GM21390 (cell line): ENCODE measurements around the gene NAT16.
"Not testable (repeated sequence)": the region's sequence is repeated elsewhere in the genome, so short reads cannot be mapped to it uniquely, and the experiment has no call there.

Experiments
- ATAC-seq: cut with Tn5 transposase; IDR thresholded peaks from one replicate; pipeline ENCODE4 v1.9.1; 2021; ENCODE audit not compliant: unreplicated experiment

The NAT16 gene

DNA sequence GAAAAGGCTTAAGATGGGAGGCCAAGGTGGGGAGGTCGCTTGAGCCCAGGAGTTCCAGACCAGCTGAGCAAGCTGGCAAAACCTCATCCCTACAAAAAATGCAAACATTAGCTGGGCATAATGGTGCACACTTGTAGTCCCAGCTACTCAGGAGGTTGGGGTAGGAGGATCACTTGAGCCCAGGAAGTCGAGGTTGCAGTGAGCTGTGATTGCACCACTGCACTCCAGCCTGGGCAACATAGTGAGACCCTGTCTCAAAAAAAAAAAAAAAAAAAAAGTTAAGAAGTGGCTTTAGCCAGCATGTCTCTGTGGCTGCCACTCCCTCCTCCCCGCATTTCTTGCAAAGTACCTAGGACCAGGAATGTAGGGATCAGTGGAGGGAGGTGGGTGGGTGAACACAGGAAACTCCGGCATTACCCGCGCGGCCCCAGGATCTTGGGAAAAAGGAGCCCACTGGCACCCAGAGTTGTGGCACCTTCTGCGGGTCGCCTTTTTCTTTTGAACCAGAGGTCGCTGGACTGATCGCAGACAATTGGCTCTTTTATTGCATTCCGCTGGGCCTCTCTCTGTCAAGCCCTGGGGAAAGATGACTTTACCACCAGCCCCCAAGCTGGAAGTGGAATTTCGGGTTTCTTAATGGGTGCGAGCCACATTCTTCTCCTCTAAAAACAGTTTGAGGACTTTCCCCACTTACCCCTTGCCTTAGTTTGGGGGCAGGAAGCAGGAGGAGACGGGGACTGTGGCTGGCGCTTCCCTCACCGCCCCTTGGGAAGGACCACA, 18.2 kb downstream of the NAT16 start:
- no peak for ATAC-seq

- ATAC-seq: no peak
Measured at GRCh38 chr7:101160910-101161309, 19.2 kb downstream of the NAT16 start.

DNA sequence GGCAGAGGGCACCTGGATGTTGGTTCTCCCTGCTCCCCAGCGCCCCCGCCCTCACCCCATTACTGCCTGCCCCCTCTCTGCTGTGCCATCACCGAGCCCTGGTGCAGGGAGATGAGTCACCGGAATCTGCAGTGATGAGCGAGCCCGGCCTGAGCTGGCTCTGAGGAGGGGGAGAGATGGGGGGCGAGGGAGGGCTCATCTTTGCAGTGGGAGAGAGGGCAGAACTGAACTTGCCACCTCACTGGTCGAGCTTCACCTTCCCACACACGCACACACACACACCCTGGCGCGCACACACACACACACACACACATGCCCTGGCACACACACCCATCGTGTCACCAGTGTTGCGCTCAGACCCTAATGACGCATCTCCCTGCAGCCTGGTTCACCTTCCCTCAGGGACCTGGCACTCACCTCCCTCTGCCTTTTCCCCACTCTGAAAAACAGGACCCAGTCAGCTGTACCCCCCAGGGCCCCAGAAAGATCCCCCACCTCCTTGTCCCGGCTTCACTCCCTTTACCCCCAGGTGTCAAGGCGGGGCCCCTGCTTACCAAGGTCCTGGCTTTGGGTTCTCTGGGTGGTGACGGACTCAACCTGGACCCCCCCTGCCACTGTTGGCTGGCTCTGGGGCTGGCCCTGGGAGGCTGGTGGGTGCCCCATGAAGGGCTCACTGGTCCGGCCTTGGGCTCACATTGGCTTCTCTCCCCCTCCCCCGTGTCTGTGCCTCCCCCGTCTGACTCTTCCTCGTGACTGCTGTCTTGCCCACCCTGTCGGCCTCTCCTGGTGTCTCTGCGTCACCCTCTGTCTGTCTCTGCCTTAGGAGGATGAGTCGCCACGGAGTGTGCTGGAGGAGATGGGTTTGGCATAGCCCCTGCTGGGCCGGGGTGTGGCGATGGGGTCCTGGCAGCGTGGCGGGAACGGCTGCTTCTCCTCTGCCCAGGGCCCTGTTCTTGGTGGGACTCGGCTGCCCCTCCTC, 20.1 kb downstream of the NAT16 start:
- no peak for ATAC-seq

DNA sequence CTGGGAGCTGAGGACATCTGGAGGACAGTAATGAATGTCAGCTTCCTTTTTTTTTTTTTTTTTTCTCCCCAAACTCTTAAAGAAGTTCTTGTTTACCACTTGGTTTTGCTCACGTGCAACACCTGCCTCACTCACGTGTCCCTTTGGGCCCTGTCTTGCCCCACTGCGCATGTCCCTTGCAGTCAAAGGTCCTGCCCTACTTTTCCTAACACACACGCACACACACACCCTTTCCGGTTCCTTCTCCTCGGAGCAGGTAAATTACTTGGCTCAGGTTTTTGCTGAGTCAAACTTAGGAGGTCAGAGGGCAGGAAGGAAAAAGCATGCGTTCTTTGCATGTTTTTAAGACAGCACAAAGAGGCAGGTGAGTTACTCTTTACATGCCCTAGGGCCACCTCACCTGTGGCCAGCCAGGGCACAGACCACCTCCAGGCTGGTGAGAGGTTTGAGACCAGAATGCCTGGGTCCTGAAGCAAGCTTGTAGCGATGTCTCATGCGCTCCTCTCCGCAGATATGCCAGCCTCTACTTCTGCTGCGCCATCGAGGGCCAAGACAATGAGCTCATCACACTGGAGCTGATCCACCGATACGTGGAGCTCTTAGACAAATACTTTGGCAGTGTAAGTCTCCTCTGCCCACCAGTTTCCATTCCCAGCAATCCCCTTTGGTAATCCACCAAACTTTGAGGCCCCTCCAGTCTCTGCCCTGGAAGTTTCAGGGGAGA, 23.1 kb downstream of the NAT16 start:
- ATAC-seq: no peak

DNA sequence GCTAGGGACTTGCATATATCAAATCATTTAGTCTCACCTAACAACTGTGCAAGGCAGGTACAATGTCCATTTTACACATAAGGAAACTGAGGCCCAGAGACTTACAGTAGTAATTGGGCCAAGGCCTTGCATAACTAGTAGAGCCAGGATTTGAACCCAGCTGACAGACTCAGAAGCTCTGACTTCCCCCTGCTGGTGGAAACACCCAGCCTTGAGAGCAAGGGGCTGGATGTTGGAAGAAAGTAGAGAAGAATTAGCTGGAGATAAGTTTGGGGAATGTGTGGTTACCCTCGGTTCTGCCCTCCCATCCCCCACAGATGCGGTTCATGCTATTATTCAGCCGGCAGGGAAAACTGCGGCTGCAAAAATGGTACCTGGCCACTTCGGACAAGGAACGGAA, 23.8 kb downstream of the NAT16 start:
- ATAC-seq: no peak

GRCh38 chr7:101155303-101155702, 24.8 kb downstream of the NAT16 start:
- ATAC-seq: no peak

- peak; percentile 15 for ATAC-seq
Measured at GRCh38 chr7:101154693-101155102, 25.4 kb downstream of the NAT16 start.

- peak; percentile 73 for ATAC-seq
Measured at GRCh38 chr7:101153969-101154692, 26.0 kb downstream of the NAT16 start, which contains the start of gene AP1S1. AP1S1 (plus strand) TSS chr7:101154476; CDS start chr7:101154515, 39 bp downstream.

- no peak for ATAC-seq
Measured at GRCh38 chr7:101151908-101152651, 28.0 kb downstream of the NAT16 start.

GRCh38 chr7:101140746-101141382, 39.2 kb downstream of the NAT16 start:
- no peak for ATAC-seq

- no peak for ATAC-seq
Measured at GRCh38 chr7:101140339-101140699, 39.8 kb downstream of the NAT16 start.

- ATAC-seq: peak; percentile 78
Measured at GRCh38 chr7:101138213-101138870, 41.8 kb downstream of the NAT16 start.

GRCh38 chr7:101137651-101138212, 42.4 kb downstream of the NAT16 start:
- ATAC-seq: no peak

- ATAC-seq: no peak
Measured at GRCh38 chr7:101134399-101134980, 45.6 kb downstream of the NAT16 start.

DNA sequence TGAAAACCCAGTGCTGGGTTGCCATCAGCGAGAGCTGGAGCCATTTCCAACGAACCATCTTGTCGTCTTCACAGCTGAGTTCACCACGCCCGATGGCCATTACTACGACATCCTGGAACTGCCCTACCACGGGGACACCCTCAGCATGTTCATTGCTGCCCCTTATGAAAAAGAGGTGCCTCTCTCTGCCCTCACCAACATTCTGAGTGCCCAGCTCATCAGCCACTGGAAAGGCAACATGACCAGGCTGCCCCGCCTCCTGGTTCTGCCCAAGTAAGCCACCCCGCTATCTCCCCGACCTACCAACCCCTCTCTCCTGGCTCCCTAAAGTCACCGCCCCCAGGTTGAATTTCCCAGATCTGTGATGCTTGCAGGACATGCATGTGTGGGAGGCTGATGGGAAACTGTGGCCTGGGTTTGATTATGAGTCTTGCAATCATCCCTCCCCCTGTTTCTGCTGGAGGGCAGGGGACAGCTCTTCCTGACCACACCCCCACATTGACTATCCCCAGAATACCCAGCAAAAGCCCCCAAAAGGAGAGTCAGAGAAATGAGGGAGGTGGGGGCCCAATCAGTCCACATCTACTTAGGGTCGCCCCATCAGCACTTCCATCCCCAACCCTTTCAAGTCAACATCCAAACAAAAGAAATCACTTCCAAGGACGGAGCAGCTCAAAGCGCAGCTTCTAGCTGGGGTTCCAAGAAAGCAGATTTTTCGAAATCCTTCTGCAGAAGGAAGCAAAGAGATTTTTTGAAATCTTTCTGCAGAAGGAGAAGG, 46.3 kb downstream of the NAT16 start:
- ATAC-seq: no peak

DNA sequence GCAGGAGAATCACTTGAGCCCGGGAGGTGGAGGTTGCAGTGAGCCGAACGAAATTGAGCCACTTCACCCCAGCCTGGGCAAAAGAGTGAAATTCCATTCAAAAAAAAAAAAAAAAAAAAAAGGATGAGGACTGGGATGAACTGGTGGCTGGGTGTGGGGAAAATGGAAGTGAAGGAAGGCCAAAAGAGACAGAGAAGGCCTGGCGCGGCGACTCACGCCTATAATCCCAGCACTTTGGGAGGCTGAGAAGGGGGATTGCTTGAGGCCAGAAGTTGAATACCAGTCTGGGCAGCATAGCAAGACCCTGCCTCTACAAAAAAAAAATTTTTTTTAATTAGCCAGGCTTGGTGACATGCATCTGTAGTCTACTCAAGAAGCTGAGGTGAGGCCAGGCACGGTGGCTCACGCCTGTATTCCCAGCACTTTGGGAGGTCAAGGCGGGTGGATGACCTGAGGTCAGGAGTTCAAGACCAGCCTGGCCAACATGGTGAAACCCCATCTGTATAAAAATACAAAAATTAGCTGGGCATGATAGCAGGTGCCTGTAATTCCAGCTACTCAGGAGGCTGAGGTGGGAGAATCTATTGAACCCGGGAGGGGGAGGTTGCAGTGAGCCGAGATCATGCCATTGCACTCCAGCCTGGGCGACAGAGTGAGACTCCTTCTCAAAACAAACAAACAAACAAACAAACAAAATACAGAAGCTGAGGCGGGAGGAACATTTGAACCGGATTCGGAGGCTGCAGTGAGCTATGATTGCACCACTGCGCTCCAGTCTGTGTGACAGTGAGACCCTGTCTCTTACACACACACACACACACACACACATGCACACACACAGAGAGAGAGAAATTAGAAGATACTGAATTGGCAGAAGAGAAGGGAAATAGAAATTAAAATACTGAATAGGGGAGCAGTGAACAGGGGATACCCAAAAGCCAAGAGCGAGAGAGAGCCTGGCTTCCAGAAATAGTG, 47.2 kb downstream of the NAT16 start:
- ATAC-seq: not testable (repeated sequence)
